Activated naive CD4-positive, alpha-beta T cell treated with anti-CD3 and anti-CD28 coated beads, Interleukin-2, amount 50 U/mL, for 72 hours (primary cell): Measurements from ENCODE around the gene BCAT1. TPM values are rescaled to one million over a fixed set of nuclear protein-coding genes. Genes with fewer than 3 reads are reported as not detected.
A peak's percentile ranks its signal among the peaks of the same experiment; 100 is the strongest.
"Not testable (repeated sequence)": the region's sequence is repeated elsewhere in the genome, so short reads cannot be mapped to it uniquely, and the experiment has no call there.

Experiments
- ATAC-seq, 2 donors: fragments of 150-1000 bp; cut with Tn5 transposase; 2 replicates each; pipeline ENCODE4 v1.10.0; 2021; ENCODE audit warnings: mild to moderate bottlenecking in 2 of 2, moderate library complexity in 2 of 2
- DNase-seq, 2 donors: peaks; one replicate each; pipeline ENCODE4 v3.0.0; 2021 to 2022; ENCODE audit warnings: low spot score in 2 of 2
- H3K27ac Mint-ChIP-seq, 2 donors: one replicate each; pipeline ENCODE4 v1.8.0; 2022; ENCODE audit warnings: mild to moderate bottlenecking in 2 of 2, mixed read lengths in 2 of 2
- H3K36me3 Mint-ChIP-seq, 2 donors: one replicate each; pipeline ENCODE4 v1.8.0; 2022; ENCODE audit warnings: mixed read lengths in 2 of 2
- H3K9me3 Mint-ChIP-seq, 2 donors: one replicate each; pipeline ENCODE4 v1.8.0; 2022; ENCODE audit warnings: mixed read lengths in 2 of 2
- total RNA-seq, 2 donors: library from RNA; stranded (reverse); gene quantifications; one replicate each; pipeline ENCODE4 v1.2.3, GENCODE V29; 2022

BCAT1 gene
- total RNA-seq, 2 donors from 2014 or later = 6.3 to 42.8 TPM

DNA sequence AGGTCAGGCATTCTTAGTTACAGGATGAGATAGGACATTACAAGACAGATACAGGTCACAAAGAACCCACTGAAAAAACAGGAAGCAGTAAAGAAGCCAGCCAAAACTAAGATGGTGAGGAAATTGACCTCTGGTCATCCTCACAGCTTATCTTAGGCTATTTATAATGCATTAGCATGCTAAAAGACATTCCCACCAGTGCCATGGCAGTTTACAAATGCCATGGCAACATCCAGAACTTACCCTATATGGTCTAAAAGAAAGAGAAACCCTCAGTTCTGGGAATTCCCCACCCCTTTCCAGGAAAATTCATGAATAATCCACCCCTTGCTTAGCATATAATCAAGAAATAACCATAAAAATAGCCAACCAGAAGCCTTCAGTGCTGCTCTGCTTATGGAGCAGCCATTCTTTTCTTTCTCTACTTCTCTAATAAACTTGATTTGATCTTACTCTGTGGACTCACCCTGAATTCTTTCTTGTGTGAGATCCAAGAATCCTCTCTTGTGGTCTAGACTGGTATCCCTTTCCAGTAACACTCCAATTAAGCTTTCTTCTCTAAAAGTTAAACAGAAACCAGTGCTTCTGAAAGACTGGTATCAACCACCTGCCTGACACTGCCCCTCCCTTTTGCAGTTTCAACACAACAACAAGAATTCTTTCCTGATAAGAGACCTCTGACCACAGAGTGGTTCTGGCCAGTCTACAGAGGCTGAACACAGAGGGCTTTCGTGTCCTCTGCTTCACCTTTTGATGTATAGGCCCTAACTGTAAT is 86.9 kb downstream of the BCAT1 start:
- Mint-ChIP-seq H3K27ac (peak overlapping the region in 1 of 2 donors; percentile 68), H3K36me3 (peaks cover 5 to 34% of the 10 kb centered on the region in 2 donors), H3K9me3 (peaks cover 4 to 19% of the 10 kb centered on the region in 2 donors)
- DNase-seq = no peak
- ATAC-seq = peak in 1 of 2 donors; percentile 33

DNA sequence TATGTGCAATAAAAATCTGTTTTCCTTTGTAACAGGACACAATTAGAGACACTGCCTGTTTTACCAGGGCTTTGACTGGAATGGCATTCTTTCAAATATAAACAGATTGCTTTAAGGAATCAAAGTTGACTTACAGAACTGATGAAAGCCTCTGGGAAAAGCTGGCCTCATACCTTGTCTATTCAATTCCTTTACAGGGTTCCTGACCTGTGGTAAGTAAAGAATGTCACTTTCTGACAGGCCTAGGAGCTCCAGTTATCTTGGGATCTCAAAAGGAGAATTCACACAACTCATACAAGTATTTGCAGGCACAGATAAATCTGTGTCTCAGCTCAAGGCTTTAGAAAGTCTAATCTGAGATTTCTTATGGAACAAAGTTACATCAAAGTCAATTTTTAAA is 88.4 kb downstream of the BCAT1 start:
- H3K27ac Mint-ChIP-seq = no peak overlapping the region
- DNase-seq (no peak), ATAC-seq (no peak)
- H3K36me3 Mint-ChIP-seq = peaks cover 0 to 35% of the 10 kb centered on the region in 2 donors
- peaks cover 4 to 22% of the 10 kb centered on the region in 2 donors for H3K9me3 Mint-ChIP-seq

DNA sequence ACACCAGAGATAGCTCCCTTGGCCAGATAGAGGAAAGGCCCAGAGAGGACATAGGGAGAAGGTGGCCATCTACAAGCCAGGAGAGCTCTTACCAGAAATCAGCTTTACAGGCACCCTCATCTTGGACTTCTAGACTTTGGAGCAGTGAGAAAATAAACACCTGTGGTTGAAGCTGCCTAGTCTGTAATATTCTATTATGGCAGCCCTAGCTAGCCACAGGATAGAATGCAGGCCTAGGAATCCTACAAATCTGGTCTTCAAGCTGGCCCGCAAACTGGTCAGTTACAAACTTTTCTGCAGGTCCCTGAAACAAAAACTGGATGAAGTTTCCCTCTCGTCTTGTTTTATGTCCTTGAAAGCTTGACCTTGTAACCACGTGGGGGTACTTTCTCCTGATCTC is 92.4 kb downstream of the BCAT1 start:
- Mint-ChIP-seq H3K36me3 (peaks cover 0 to 31% of the 10 kb centered on the region in 2 donors), H3K9me3 (peaks cover 3 to 9% of the 10 kb centered on the region in 2 donors), H3K27ac (no peak overlapping the region)
- ATAC-seq = no peak
- no peak for DNase-seq

DNA sequence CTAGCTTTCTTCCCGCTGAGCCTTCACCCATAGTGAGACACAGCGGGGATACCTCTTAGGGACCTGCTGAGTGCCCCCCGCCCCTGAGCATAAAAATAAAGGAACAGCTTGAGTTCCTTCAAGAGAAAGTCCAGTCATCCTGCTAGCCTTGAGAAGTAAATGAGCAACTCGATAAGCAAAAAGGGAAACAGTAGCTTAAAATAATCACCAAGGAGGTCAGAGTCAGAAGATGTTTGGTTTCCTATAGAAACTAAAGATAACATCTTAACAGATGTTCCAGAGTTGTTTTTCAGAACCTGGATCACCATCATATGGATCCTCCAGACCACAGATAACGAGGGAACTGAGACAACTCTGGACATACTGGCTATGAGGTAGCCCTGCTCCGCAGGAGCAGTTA is 94.0 kb downstream of the BCAT1 start:
- ATAC-seq = no peak
- no peak overlapping the region for H3K27ac Mint-ChIP-seq
- peaks cover 0 to 27% of the 10 kb centered on the region in 2 donors for H3K36me3 Mint-ChIP-seq
- H3K9me3 Mint-ChIP-seq = peaks cover 0 to 9% of the 10 kb centered on the region in 2 donors
- DNase-seq = no peak

DNA sequence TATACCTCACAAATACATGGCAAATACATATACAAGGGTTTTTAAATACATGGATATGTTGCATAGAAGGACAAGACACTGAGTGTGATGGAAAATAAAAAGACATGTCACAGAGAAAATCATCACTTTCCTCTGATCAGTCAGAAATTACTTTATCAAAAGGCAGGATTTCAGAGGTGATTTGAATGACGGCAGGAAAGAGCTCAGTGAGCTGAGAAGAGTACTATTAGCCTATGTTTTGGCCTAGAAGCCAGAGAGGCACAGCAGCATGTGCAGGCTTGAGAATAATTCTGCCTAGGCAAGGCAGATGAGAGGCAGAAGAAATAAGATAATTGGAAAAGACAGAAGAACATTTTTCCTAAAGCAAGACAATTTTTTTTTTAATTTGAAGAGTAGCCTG is 94.9 kb downstream of the BCAT1 start:
- Mint-ChIP-seq H3K36me3 (peaks cover 0 to 18% of the 10 kb centered on the region in 2 donors), H3K9me3 (peaks cover 0 to 9% of the 10 kb centered on the region in 2 donors), H3K27ac (no peak overlapping the region)
- DNase-seq (no peak), ATAC-seq (no peak)

DNA sequence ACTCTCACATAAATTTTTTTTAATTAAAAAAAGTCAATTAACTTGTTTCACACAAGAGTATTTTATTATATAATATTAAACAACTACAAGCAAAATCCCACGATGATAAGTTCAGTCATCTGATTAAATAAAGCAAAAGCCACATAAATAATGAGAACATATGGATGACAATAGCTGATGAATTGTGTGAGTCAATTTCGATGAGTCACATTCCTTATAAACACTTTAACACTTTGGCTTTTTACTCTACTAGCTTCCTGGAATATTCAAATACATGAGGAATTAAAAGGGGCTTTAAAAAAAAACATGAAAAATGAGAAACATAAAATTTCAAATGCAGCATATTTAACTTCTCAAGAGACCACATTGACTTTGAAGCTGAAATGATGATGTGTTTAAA is 95.3 kb downstream of the BCAT1 start:
- DNase-seq = no peak
- no peak for ATAC-seq
- H3K9me3 Mint-ChIP-seq = peaks cover 0 to 7% of the 10 kb centered on the region in 2 donors
- peaks cover 0 to 14% of the 10 kb centered on the region in 2 donors for H3K36me3 Mint-ChIP-seq
- H3K27ac Mint-ChIP-seq = no peak overlapping the region

DNA sequence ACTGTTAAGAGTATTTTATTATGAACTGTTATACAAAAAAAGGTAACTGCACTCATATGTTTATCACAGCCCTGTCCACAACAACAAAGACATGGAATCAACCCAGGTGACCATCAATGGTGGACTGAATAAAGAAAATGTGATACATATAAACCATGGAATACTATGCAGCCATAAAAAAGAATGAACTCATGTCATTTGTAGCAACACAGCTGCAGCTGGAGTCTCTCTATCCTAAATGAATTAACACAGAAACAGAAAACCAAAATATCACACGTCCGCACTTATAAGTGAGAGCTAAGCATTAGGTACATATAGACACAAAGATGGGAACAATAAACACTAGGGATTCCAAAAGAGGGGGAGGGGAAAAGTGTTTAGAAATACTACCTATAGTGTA is 95.8 kb downstream of the BCAT1 start:
- no peak for ATAC-seq
- Mint-ChIP-seq H3K27ac (no peak overlapping the region), H3K9me3 (peaks cover 0 to 5% of the 10 kb centered on the region in 2 donors), H3K36me3 (peaks cover 0 to 9% of the 10 kb centered on the region in 2 donors)
- no peak for DNase-seq

DNA sequence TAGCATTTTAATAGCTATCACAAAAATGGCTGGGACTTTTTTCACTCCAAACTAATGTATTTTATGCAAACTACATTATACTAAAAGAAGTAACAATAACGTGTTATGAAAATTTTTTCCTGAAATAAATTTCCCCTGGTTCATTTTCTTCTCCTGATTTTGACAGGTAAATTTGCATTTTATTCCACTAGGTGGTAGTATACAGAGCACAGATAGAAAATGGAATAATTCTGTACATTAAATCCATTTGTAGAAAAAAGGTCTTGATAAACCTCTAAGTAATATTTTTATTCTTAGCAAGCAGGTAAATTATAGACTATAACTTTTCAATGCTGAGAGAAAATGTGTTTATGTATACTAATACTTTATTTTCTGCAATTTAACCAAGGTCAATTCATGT is 96.5 kb downstream of the BCAT1 start:
- no peak for DNase-seq
- ATAC-seq = no peak
- Mint-ChIP-seq H3K36me3 (peaks cover 0 to 6% of the 10 kb centered on the region in 2 donors), H3K27ac (no peak overlapping the region), H3K9me3 (peaks cover 0 to 5% of the 10 kb centered on the region in 2 donors)

DNA sequence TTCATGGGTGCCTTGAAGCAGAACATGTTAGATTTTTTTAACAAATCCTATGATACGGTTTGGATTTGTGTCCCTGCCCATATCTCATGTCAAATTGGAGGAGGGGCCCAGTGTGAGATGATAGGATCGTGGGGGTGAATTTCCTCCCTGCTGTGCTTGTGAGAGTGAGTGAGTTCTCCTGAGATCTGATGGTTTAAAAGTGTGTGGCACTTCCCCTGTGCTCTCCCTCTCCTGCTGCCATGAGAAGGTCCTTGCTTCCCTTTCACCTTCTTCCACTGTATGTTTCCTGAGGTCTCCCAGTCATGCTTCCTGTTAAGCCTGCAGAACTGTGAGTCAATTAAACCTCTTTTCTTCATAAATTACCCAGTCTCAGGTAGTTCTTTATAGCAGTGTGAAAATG is 97.0 kb downstream of the BCAT1 start:
- H3K27ac Mint-ChIP-seq, H3K9me3 Mint-ChIP-seq, DNase-seq, H3K36me3 Mint-ChIP-seq: not testable (repeated sequence)
- peak in 1 of 2 donors; percentile 34 for ATAC-seq

DNA sequence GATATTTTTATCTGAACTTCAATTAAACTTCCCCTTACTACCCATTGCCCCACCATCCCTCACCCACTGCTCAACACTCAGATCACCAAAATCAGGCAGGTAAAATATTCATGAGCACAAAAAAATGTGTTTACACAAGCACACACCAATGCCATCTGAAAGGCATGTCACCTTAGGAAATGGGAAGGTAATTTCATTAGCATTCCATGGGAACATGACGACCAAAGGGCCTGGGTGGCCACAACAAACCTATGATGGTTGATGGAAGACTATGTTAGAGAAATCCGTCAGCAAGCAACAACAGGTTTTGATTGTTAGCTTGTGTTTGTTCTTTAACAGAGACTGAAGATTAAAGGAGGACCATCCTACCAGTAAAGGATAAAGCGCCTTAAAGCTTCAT is 97.6 kb downstream of the BCAT1 start:
- no peak for DNase-seq
- H3K9me3 Mint-ChIP-seq = peaks cover 0 to 5% of the 10 kb centered on the region in 2 donors
- no peak overlapping the region for H3K27ac Mint-ChIP-seq
- no peaks in the 10 kb centered on the region for H3K36me3 Mint-ChIP-seq
- no peak for ATAC-seq

DNA sequence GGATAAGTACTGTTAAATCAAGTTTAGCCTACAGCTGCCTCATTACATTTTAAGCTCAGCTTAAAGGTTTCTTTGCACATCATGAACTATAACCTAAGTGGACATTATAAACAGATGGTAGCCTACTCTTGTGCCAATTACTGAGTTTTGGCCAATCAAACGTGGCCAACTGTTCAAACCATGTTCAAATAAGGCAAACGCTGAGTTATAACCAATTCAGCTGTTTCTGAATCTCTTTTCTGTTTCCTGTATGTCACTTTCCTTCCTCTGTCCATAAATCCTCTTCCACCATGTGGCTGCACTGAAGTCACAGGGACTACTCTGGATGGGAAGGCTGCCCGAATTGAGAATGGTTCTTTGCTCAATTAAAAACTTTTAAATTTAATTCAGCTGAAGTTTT is 98.4 kb downstream of the BCAT1 start:
- Mint-ChIP-seq H3K27ac (no peak overlapping the region), H3K9me3 (no peaks in the 10 kb centered on the region), H3K36me3 (no peaks in the 10 kb centered on the region)
- DNase-seq (no peak), ATAC-seq (no peak)

DNA sequence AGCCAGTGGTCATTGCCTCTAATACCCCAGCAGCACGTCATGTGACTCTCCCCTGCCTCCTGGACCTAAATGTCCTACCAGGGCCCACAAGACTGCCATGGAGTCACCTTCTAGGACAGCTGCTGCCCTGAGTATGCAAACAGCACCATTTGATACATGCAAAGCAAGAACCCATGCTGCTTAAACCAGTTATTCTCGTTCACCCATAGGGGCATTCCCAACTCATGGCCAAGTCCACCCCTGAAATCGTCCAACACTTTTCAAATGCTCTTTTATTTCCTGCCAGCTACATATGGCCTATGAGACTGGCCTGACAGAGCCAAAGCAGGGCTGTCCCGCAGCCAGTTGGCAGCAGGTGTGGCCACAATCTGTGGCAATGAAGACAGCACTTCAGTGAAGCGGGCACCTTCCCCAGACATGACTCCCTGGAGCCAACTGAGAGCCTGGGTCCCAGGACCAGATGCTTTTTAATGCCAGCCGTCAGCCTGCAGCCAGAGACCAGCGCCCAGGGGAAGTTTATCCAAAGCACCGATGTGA is 99.9 kb downstream of the BCAT1 start:
- no peak overlapping the region for H3K27ac Mint-ChIP-seq
- no peaks in the 10 kb centered on the region for H3K9me3 Mint-ChIP-seq
- no peak for ATAC-seq
- DNase-seq = no peak
- no peaks in the 10 kb centered on the region for H3K36me3 Mint-ChIP-seq

DNA sequence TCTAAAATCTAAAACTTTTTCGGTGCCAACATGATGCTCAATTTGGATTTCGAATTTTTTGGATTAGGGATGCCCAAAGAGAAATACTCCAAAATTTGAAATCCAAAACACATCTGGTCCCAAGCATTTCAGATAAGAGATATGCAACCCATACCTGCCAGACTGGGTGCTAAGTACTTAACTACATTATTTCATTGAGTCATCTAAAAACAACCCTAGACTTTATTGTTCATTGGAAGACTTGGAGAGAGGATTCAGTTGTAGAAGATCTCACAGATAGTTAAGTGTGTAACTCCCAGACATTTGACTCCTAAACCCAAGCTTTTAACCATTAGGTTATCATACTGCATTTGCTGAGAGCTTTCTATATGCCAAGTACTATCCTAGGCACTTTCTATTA is 102.2 kb downstream of the BCAT1 start:
- H3K27ac Mint-ChIP-seq = no peak overlapping the region
- no peaks in the 10 kb centered on the region for H3K9me3 Mint-ChIP-seq
- ATAC-seq = no peak
- no peak for DNase-seq
- peaks cover 0 to 8% of the 10 kb centered on the region in 2 donors for H3K36me3 Mint-ChIP-seq

DNA sequence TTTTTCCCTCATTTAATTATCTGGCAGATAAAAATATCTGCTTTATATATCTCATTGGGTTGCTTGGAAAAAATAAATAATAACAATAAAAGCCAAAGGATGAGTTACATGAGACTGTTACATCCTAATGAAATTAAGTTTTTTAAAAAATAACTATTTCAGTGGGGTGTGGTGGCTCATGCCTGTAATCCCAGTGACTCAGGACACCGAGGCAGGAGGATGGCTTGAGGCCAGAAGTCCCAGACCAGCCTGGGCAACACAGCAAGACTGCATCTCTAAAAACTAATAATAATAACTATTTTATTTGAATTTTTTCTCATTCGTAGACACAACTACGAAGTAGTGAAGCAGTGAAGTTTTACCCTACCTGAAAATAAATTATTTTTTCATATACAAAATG is 103.3 kb downstream of the BCAT1 start:
- Mint-ChIP-seq H3K36me3 (peaks cover 0 to 19% of the 10 kb centered on the region in 2 donors), H3K9me3 (no peaks in the 10 kb centered on the region), H3K27ac (no peak overlapping the region)
- ATAC-seq = no peak
- DNase-seq = no peak

DNA sequence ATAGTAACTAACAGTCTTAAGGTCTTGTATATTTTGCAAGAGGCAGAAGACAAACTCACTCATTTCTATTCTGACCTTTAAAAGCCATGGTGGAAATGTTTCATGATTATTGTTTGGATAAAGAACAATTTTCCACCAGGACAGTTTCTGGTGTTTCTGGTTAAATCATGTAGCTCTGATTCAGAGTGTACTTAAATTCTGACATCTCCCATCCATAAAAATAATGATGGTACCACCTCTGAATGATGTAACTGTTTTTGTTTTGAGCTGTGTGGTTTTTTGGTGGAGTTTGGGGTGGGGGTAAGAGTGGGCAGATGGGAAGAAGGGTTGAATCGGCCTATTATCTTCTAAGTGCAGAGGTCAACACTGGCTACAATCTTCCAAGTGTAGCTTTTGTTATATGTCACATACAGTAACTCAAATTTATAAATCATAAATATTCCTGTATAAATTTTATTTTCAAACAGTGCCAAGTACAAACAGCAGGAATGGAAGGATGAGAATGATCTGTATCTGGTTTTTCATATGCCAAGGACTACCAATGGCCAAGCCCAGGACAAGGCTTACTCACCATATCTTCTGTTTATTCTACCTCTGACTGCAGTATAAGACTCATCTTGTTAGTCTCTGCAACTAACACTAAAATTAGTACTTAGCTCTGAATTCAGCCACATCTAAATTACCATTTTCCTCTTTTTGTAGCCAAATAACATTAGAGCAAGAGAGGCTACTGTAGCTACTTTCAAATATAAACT is 108.7 kb downstream of the BCAT1 start:
- H3K27ac Mint-ChIP-seq = peak overlapping the region; percentile 84 to 96
- DNase-seq = no peak
- H3K36me3 Mint-ChIP-seq = peaks cover 0 to 31% of the 10 kb centered on the region in 2 donors
- H3K9me3 Mint-ChIP-seq = no peaks in the 10 kb centered on the region
- ATAC-seq = peak; percentile 8 to 22

DNA sequence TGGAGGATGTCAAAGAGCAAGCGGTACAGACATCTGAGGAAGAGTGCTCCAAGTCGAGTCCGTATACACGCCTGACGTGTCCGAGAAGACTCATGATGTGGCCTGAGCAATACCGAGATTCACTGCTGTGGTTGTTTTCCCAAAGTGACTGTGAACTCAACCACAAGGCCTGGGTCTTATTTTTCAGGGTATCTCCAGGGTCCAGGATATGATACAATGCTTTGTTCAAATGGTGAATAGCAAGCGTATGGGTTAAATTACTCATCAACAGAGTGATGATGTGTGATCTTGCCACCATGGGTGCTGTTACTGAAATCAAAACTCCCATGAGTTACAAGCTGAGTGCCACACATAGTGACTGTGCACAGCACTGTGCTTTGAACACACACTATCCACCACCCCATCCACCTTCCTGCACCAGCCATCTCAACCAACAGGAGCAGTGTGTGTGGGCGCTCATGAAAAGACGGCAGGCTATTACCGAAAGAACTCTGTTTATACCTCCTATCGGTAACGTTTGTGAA is 109.6 kb downstream of the BCAT1 start:
- peak; percentile 70 to 82 for DNase-seq
- peaks cover 0 to 31% of the 10 kb centered on the region in 2 donors for H3K36me3 Mint-ChIP-seq
- H3K27ac Mint-ChIP-seq = peak overlapping the region; percentile 84 to 96
- no peaks in the 10 kb centered on the region for H3K9me3 Mint-ChIP-seq
- peak; percentile 89 to 93 for ATAC-seq

DNA sequence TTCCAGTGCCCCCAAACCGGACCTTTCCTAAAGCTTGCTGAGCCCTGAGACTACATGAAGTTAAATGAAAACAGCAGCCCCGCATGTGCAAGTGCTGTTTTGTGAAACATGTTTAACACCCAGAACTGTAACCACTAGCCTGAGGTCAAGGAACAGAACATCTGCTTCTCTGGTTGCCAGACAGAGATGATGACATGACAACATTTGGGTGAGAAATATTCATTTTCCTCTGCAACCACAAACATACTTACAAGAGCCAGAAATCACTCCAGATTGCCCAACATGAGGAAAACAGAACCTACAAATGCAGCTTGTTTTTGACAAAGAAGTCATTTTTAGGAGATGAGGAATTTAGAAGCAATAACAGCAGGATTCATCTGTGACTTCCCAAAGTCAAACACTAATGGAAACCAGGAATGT is 110.4 kb downstream of the BCAT1 start:
- Mint-ChIP-seq H3K9me3 (no peaks in the 10 kb centered on the region), H3K27ac (peak overlapping the region; percentile 84 to 96), H3K36me3 (peaks cover 0 to 31% of the 10 kb centered on the region in 2 donors)
- ATAC-seq (peak; percentile 4 to 43), DNase-seq (peak in 1 of 2 donors; percentile 41)
